Measurements from ENCODE around the gene MAGIX. TPM values are rescaled to one million over a fixed set of nuclear protein-coding genes. Genes with fewer than 3 reads are reported as not detected.
"Not testable (repeated sequence)": the region's sequence is repeated elsewhere in the genome, so short reads cannot be mapped to it uniquely, and the experiment has no call there.

The MAGIX gene
- total RNA-seq, 2 donors from 2014 or later = 1.0 to 1.1 TPM

- H3K36me3 Mint-ChIP-seq (ENCODE audit: low read depth) = no peaks in the 10 kb centered on the region
- H3K27ac Mint-ChIP-seq = peak overlapping the region; percentile 96
- no peaks in the 10 kb centered on the region for H3K27me3 Mint-ChIP-seq
- DNase-seq (peak; percentile 44 to 65 (median 44)), ATAC-seq (peak; percentile 74)
- H3K4me1 Mint-ChIP-seq = peaks cover 18% of the 10 kb centered on the region
- H3K9me3 ChIP-seq (ENCODE audit: control insufficient read depth, low read length, poor library complexity, severe bottlenecking) = no peaks in the 10 kb centered on the region
- peak overlapping the region; percentile 89 for H3K4me3 Mint-ChIP-seq
Measured at GRCh38 chrX:49165901-49166881, 3.6 kb downstream of the MAGIX start.

DNA sequence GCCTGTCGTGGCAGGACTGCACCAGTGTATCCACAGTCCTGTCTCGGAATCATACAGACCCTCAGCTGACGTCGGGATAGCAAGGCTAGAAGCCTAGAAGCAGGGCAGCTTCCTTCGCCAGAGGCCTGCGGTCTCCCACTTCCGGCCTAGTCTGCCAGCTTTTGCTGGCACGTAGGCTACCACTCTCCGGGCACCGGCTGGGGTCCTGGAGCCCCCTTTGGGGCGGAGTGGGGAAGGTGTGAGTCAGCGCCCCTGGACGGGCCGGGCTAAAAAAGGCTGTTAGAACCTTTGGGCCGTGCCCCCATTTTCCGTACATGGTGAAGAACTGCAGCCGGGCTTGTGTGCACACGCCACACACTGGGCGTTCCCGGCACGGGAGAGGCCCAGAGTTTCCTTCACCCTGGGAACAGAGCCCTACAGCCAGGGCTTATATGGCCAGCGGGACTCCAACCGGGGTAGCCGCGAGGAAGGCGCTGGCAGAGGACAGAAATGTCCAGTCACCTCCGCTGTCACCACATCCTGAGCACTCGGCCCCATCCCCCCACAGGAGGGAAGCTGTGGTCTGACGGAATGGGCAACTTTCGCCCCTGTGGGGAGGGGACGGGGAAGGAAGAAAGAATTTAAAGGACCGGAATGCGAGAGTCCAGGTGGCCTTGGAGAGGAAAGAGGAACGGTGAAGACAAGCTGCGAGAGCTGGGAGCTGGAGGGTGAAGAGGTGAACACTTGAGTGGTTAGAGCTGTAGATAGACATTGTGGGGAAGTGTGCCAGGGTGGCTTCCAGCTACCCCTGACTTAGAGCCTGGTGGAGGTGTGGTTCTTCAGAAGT, 4.6 kb downstream of the MAGIX start:
- Mint-ChIP-seq H3K36me3 (ENCODE audit: low read depth) (no peaks in the 10 kb centered on the region), H3K27me3 (no peaks in the 10 kb centered on the region), H3K4me3 (peak overlapping the region; percentile 89), H3K4me1 (peaks cover 18% of the 10 kb centered on the region), H3K27ac (peak overlapping the region; percentile 96)
- peak; percentile 33 to 58 (median 48) for DNase-seq
- ATAC-seq = peak; percentile 53
- no peaks in the 10 kb centered on the region for H3K9me3 ChIP-seq (ENCODE audit: control insufficient read depth, low read length, poor library complexity, severe bottlenecking)

DNA sequence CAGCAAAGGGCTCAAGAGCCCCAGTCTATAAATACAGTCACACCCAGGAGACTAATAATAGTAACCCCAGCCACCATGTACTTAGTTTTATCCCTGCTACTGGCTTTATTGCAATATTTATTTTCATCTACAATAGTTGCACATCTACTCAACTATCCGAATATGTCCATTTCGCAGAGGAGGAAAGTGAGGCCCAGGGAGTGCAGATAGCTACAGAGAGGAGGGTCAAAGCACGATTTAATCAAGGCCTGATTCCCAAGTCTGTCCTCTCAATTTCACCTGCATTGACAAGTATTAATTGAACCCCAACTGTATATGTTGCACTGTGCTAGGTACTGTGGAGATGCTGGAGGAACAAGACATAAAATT, 5.2 kb downstream of the MAGIX start:
- Mint-ChIP-seq H3K27me3 (no peaks in the 10 kb centered on the region), H3K4me3 (peak overlapping the region; percentile 89)
- ATAC-seq = no peak

GRCh38 chrX:49171752-49172279, 9.3 kb downstream of the MAGIX start, which contains the start of gene PLP2:
Gene PLP2, plus strand, starts transcription at chrX:49171898. Its CDS starts 103 bp downstream, at chrX:49172001.
- Mint-ChIP-seq H3K36me3 (ENCODE audit: low read depth) (no peaks in the 10 kb centered on the region), H3K27me3 (no peaks in the 10 kb centered on the region), H3K4me3 (peak within 1 kb of the TSS; percentile 90), H3K4me1 (peaks cover 18% of the 10 kb centered on the region), H3K27ac (peak within 1 kb of the TSS; percentile 71)
- DNase-seq = peak in 2 of 3 donors; percentile 63 to 69
- no peaks in the 10 kb centered on the region for H3K9me3 ChIP-seq (ENCODE audit: control insufficient read depth, low read length, poor library complexity, severe bottlenecking)
- ATAC-seq = peak; percentile 50

More for the DNA sequence above, 5.2 kb downstream of the MAGIX start:
- no peaks in the 10 kb centered on the region for H3K9me3 ChIP-seq (ENCODE audit: control insufficient read depth, low read length, poor library complexity, severe bottlenecking)
- no peak for DNase-seq
- Mint-ChIP-seq H3K27ac (peak overlapping the region; percentile 96), H3K36me3 (ENCODE audit: low read depth) (no peaks in the 10 kb centered on the region), H3K4me1 (peaks cover 19% of the 10 kb centered on the region)

GRCh38 chrX:49172280-49172780, 9.8 kb downstream of the MAGIX start:
- DNase-seq (peak in 2 of 3 donors; percentile 60 to 62), ATAC-seq (peak; percentile 78)
- Mint-ChIP-seq H3K36me3 (ENCODE audit: low read depth) (no peaks in the 10 kb centered on the region), H3K4me1 (peaks cover 16% of the 10 kb centered on the region), H3K4me3 (peak overlapping the region; percentile 90), H3K27me3 (no peaks in the 10 kb centered on the region), H3K27ac (peak overlapping the region; percentile 71)
- no peaks in the 10 kb centered on the region for H3K9me3 ChIP-seq (ENCODE audit: control insufficient read depth, low read length, poor library complexity, severe bottlenecking)

DNA sequence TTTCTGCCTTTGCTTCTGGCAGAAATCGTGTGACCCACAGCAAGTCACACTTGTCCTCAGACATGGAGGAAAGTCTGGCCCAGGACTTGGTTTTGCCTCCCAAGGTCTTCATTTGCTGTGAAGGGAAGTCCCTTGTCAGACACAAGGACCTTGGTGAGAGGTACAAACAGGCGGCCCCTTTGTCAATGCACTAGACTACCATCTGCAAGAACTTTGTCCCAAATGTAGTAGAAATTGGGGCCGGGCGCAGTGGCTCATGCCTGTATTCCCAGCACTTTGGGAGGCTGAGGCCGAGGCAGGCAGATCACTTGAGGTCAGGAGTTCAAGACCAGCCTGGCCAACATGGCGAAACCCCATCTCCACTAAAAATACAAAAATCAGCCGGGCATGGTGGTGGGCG, 11.0 kb downstream of the MAGIX start:
- H3K27ac Mint-ChIP-seq; DNase-seq; H3K9me3 ChIP-seq (ENCODE audit: control insufficient read depth, low read length, poor library complexity, severe bottlenecking); H3K27me3 Mint-ChIP-seq; ATAC-seq; H3K4me3 Mint-ChIP-seq; H3K36me3 Mint-ChIP-seq (ENCODE audit: low read depth): not testable (repeated sequence)
- peaks cover 15% of the 10 kb centered on the region for H3K4me1 Mint-ChIP-seq

- Mint-ChIP-seq H3K27me3 (no peaks in the 10 kb centered on the region), H3K36me3 (ENCODE audit: low read depth) (peaks cover 2% of the 10 kb centered on the region), H3K4me1 (peaks cover 19% of the 10 kb centered on the region), H3K27ac (no peak overlapping the region), H3K4me3 (no peak overlapping the region)
- no peak for DNase-seq
- no peaks in the 10 kb centered on the region for H3K9me3 ChIP-seq (ENCODE audit: control insufficient read depth, low read length, poor library complexity, severe bottlenecking)
- ATAC-seq = no peak
Measured at GRCh38 chrX:49174723-49175122, 12.2 kb downstream of the MAGIX start.

DNA sequence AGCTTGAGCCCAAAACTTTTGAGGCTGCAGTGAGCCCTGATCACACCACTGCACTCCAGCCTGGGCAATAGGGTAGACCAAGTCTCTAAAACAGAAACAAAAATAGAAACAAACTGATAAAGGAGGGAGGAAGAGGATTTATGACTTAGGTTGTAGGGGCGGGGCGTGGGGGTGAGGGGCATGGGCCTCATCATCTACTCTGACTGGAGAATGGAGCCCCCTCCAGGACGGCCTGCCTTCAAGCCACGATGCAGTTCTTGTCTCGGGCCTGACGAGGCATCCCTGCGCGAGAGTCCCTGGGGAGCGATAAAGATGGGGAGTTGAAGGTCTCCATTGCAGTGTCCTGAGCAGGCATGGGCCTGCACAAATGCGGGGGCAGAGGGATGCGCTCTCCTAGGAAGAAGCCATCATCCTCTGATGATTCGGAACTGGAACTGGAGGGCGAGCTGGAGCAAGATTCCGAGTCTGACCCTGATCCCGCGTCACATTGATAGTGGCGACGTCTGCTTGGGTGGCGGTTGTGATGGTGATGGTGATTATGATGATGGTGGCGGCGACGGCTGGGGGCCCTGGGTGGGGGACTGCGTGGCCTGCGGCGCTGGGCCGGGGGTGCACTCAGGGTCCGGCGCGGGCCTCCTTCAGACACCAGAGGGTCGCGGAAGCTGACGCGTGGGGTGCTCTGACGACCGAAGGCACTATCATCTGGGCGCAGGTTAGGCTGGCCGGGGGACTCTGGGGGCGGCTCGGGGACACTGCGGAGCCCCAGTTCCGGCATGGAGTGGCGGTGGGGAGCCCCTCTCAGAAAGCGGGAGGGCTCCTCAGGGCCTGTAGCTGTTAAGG, 13.1 kb downstream of the MAGIX start:
- peaks cover 6% of the 10 kb centered on the region for H3K36me3 Mint-ChIP-seq (ENCODE audit: low read depth)

GRCh38 chrX:49176421-49177326, 14.1 kb downstream of the MAGIX start:
- Mint-ChIP-seq H3K27ac (peak overlapping the region; percentile 83), H3K27me3 (no peaks in the 10 kb centered on the region), H3K36me3 (ENCODE audit: low read depth) (peaks cover 9% of the 10 kb centered on the region), H3K4me1 (peaks cover 19% of the 10 kb centered on the region), H3K4me3 (no peak overlapping the region)
- no peak for ATAC-seq
- no peaks in the 10 kb centered on the region for H3K9me3 ChIP-seq (ENCODE audit: control insufficient read depth, low read length, poor library complexity, severe bottlenecking)
- no peak for DNase-seq

More for the DNA sequence above, 13.1 kb downstream of the MAGIX start:
- H3K9me3 ChIP-seq (ENCODE audit: control insufficient read depth, low read length, poor library complexity, severe bottlenecking) = no peaks in the 10 kb centered on the region
- ATAC-seq (no peak), DNase-seq (no peak)
- no peaks in the 10 kb centered on the region for H3K27me3 Mint-ChIP-seq
- H3K4me3 Mint-ChIP-seq = no peak overlapping the region
- peak overlapping the region; percentile 83 for H3K27ac Mint-ChIP-seq
- peaks cover 19% of the 10 kb centered on the region for H3K4me1 Mint-ChIP-seq

- DNase-seq = no peak
- H3K27me3 Mint-ChIP-seq = no peaks in the 10 kb centered on the region
- no peaks in the 10 kb centered on the region for H3K9me3 ChIP-seq (ENCODE audit: control insufficient read depth, low read length, poor library complexity, severe bottlenecking)
- ATAC-seq = peak; percentile 74
- peak overlapping the region; percentile 83 for H3K27ac Mint-ChIP-seq
- H3K4me3 Mint-ChIP-seq = no peak overlapping the region
- H3K4me1 Mint-ChIP-seq = peaks cover 23% of the 10 kb centered on the region
- peaks cover 9% of the 10 kb centered on the region for H3K36me3 Mint-ChIP-seq (ENCODE audit: low read depth)
Measured at GRCh38 chrX:49177338-49177833, 14.8 kb downstream of the MAGIX start.

DNA sequence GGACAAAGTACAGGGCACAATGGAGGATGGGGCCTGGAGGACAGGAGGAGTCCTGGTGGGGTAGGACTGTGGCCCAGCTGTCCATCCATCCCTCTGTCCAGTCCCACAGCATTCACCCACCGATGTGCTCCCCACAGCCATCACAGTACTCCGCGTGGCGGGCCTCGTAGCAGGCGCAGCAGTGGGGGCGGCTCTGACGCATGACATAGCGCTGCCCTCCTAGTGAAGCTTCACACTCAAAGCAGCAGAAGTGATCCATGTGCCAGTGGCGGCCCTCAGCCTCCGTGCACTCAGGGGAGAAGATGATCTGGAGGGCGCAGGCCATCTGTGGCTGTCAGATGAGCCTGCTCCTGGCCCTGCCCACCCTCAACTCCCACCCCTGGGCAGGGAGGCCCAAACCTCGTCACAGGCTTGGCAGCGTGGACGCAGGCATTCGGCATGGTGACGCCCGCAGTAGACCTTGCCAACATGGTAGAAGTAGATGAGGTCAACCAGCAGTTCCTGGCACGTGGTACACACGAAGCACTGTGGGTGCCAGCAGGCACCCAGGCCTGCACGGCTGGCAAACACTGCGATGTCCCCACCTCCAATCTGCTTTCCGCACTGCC, 15.4 kb downstream of the MAGIX start:
- Mint-ChIP-seq H3K4me3 (no peak overlapping the region), H3K36me3 (ENCODE audit: low read depth) (peaks cover 9% of the 10 kb centered on the region), H3K27me3 (no peaks in the 10 kb centered on the region), H3K27ac (no peak overlapping the region), H3K4me1 (peaks cover 21% of the 10 kb centered on the region)
- DNase-seq = no peak
- H3K9me3 ChIP-seq (ENCODE audit: control insufficient read depth, low read length, poor library complexity, severe bottlenecking) = no peaks in the 10 kb centered on the region
- no peak for ATAC-seq
